C4-2B (cell line): ENCODE data around the gene ZNF668.

ENCODE experiments used
- ZFX ChIP-seq: fragments of 450-650 bp; IDR thresholded peaks from 2 replicates; pipeline ENCODE4 v1.6.1; 2017
- TF ChIP-seq, protein P1 (sequence below): fragments of 450-650 bp; conservative IDR thresholded peaks from 2 replicates; pipeline ENCODE4 v1.5.1; 2017; ENCODE audit warnings: mild to moderate bottlenecking

DNA sequence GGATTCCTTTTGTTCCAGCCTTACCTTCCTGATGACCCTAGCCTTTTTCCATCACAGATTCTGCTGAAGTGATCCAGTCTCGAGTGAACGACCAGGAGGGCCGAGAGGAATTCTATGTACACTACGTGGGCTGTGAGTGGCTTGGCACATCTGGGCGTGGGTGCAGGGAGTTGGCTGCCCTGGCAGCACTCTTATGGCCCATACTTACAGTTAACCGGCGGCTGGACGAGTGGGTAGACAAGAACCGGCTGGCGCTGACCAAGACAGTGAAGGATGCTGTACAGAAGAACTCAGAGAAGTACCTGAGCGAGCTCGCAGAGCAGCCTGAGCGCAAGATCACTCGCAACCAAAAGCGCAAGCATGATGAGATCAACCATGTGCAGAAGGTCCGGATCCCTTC is 46.1 kb upstream of the ZNF668 start:
- TF ChIP-seq, protein P1, sequence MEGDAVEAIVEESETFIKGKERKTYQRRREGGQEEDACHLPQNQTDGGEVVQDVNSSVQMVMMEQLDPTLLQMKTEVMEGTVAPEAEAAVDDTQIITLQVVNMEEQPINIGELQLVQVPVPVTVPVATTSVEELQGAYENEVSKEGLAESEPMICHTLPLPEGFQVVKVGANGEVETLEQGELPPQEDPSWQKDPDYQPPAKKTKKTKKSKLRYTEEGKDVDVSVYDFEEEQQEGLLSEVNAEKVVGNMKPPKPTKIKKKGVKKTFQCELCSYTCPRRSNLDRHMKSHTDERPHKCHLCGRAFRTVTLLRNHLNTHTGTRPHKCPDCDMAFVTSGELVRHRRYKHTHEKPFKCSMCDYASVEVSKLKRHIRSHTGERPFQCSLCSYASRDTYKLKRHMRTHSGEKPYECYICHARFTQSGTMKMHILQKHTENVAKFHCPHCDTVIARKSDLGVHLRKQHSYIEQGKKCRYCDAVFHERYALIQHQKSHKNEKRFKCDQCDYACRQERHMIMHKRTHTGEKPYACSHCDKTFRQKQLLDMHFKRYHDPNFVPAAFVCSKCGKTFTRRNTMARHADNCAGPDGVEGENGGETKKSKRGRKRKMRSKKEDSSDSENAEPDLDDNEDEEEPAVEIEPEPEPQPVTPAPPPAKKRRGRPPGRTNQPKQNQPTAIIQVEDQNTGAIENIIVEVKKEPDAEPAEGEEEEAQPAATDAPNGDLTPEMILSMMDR: no peak
- TF ChIP-seq ZFX: no peak
